HEK293 (cell line): ENCODE data around the gene LPCAT1.

Experiments used
- CTCF ChIA-PET: fragments of 350-600 bp; formaldehyde crosslinking; extraction: SDS; loops from one replicate; lab custom pipeline; 2021; ENCODE audit warnings: antibody characterized with exemption; lab: Yijun Ruan, JAX
- POLR2A ChIA-PET: fragments of 300-600 bp; formaldehyde crosslinking; extraction: SDS; loops from one replicate; lab custom pipeline; 2020; ENCODE audit warnings: antibody characterized with exemption, inconsistent platforms; lab: Yijun Ruan, JAX
- H3K27ac ChIP-seq: fragments of 200-500 bp; sonication (Bioruptor generic); 2 replicates; pipeline ENCODE4 v1.5.1; 2014; ENCODE audit warnings: low read depth, low read length, control low read depth, inconsistent platforms; ENCODE audit errors: extremely low read depth
- H3K36me3 ChIP-seq, 2 experiments: fragments of 200-500 bp in 1 of 2; sonication (Bioruptor generic) in 1 of 2; 1 replicate in 1 of 2; 2 replicates in 1 of 2; pipeline ENCODE4 v1.5.1; 2014 to 2017; ENCODE audit warnings: inconsistent platforms in 2 of 2, low read length in 2 of 2; ENCODE audit not compliant: control insufficient read depth in 2 of 2, insufficient read depth in 1 of 2
- H3K4me1 ChIP-seq: fragments of 200-500 bp; sonication (Bioruptor generic); 2 replicates; pipeline ENCODE4 v1.5.1; 2014; ENCODE audit warnings: mild to moderate bottlenecking, low read length, inconsistent platforms; ENCODE audit not compliant: control insufficient read depth, insufficient read depth
- H3K4me3 ChIP-seq: 2 replicates; pipeline ENCODE4 v1.5.1; 2011; ENCODE audit warnings: low read depth, mild to moderate bottlenecking, control low read depth, low read length, moderate library complexity
- H3K9me3 ChIP-seq: fragments of 200-500 bp; sonication (Bioruptor generic); 2 replicates; pipeline ENCODE4 v1.5.1; 2014; ENCODE audit warnings: low read depth, low read length, inconsistent platforms; ENCODE audit not compliant: control insufficient read depth, insufficient read depth
- FEZF1 ChIP-seq: fragments of 450-650 bp; formaldehyde crosslinking; IDR thresholded peaks from 2 replicates; pipeline ENCODE4 v1.5.1; 2016; ENCODE audit warnings: missing biosample characterization, missing genetic modification characterization
- PATZ1 ChIP-seq: fragments of 450-650 bp; formaldehyde crosslinking; IDR thresholded peaks from 2 replicates; pipeline ENCODE4 v1.5.1; 2016; ENCODE audit warnings: missing biosample characterization, missing genetic modification characterization
- PRDM2 ChIP-seq: fragments of 450-650 bp; formaldehyde crosslinking; IDR thresholded peaks from 2 replicates; pipeline ENCODE4 v1.5.1; 2016; ENCODE audit warnings: missing biosample characterization, missing genetic modification characterization, borderline replicate concordance
- PRDM4 ChIP-seq: fragments of 450-650 bp; formaldehyde crosslinking; IDR thresholded peaks from 2 replicates; pipeline ENCODE4 v1.5.1; 2017; ENCODE audit warnings: missing biosample characterization, missing genetic modification characterization
- REPIN1 ChIP-seq: fragments of 450-650 bp; formaldehyde crosslinking; IDR thresholded peaks from 2 replicates; pipeline ENCODE4 v1.5.1; 2017; ENCODE audit warnings: missing biosample characterization, missing genetic modification characterization, low read depth
- SP3 ChIP-seq: fragments of 450-650 bp; formaldehyde crosslinking; IDR thresholded peaks from 2 replicates; pipeline ENCODE4 v1.5.1; 2016; ENCODE audit warnings: missing biosample characterization, missing genetic modification characterization
- ZBTB21 ChIP-seq: fragments of 450-650 bp; formaldehyde crosslinking; IDR thresholded peaks from 2 replicates; pipeline ENCODE4 v1.5.1; 2017; ENCODE audit warnings: missing biosample characterization, missing genetic modification characterization
- ZFP41 ChIP-seq: fragments of 450-650 bp; formaldehyde crosslinking; IDR thresholded peaks from 2 replicates; pipeline ENCODE4 v1.5.1; 2016; ENCODE audit warnings: missing biosample characterization, missing genetic modification characterization, borderline replicate concordance
- ZNF239 ChIP-seq: fragments of 450-650 bp; formaldehyde crosslinking; IDR thresholded peaks from 2 replicates; pipeline ENCODE4 v1.5.1; 2016; ENCODE audit warnings: missing biosample characterization, missing genetic modification characterization
- ZNF24 ChIP-seq: fragments of 450-650 bp; formaldehyde crosslinking; IDR thresholded peaks from 2 replicates; pipeline ENCODE4 v1.5.1; 2016; ENCODE audit warnings: missing biosample characterization, missing genetic modification characterization
- ZNF423 ChIP-seq: fragments of 450-650 bp; formaldehyde crosslinking; IDR thresholded peaks from 2 replicates; pipeline ENCODE4 v1.5.1; 2016; ENCODE audit warnings: missing biosample characterization, missing genetic modification characterization
- ZNF596 ChIP-seq: fragments of 450-650 bp; IDR thresholded peaks from 2 replicates; pipeline ENCODE4 v1.5.0; 2018; ENCODE audit warnings: missing biosample characterization, mild to moderate bottlenecking, missing genetic modification characterization, moderate library complexity
- ZNF664 ChIP-seq: fragments of 450-650 bp; formaldehyde crosslinking; IDR thresholded peaks from 2 replicates; pipeline ENCODE4 v1.5.1; 2016; ENCODE audit warnings: missing biosample characterization, missing genetic modification characterization
- ZNF830 ChIP-seq: fragments of 450-650 bp; IDR thresholded peaks from 2 replicates; pipeline ENCODE4 v1.5.0; 2018; ENCODE audit warnings: missing biosample characterization, missing genetic modification characterization, low read depth, mild to moderate bottlenecking, moderate library complexity
- TF ChIP-seq, protein P1 (sequence below): IDR thresholded peaks from 2 replicates; pipeline ENCODE4 v1.6.1; 2011; ENCODE audit warnings: mild to moderate bottlenecking, low read depth, low read length, borderline replicate concordance

The LPCAT1 gene

DNA sequence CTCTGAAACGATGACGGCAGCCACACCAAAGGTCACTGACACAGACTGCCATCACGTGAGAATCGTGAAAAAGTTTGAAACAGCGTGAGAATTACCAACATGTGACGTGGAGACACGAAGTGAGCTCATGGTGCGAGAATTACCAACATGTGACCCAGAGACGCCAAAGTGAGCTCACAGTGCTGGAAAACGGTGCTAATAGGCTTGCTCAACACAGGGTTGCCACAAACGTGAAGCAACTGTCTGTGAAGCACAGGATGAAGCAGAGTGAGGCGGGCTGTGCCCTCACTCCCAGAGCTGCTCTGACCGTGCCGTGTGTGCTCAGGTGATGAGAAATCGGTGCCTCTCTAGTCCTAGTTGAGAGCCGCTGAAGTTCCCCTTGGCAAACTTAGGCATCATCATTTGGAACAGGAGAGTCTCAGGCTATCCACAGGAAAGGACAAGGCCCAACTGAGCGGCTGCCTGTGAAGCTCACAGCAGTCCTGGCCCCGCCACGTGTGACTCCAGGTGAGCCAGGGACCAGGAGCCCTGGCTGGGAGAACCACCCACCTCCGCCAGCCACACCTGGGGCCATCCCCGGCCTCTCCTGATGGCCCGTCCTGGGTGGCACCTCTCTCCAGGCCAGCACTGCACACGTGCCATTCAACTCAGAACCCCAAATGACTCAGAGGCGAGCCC lies 48.8 kb downstream of the LPCAT1 start (continued):
- TF ChIP-seq PRDM2, result no peak
- no peak for TF ChIP-seq ZNF664
- TF ChIP-seq ZNF24 (tag by site-specific recombination), result no peak
- TF ChIP-seq, all 188 proteins: peak for 0

GRCh38 chr5:1474183-1474839 lies 49.4 kb downstream of the LPCAT1 start:
- H3K36me3 ChIP-seq, result peaks cover 5 to 95% of the 10 kb centered on the region in 2 experiments; a peak in 2 of 3 replicates
- H3K9me3 ChIP-seq, result no peaks in the 10 kb centered on the region
- no peaks in the 10 kb centered on the region for H3K4me1 ChIP-seq
- H3K27ac ChIP-seq, result no peak overlapping the region
- ChIA-PET CTCF (interaction anchor here (1.0 to 2.0 kb wide), 3 partner anchors 94 to 171 kb away, joined by 3 to 12 read pairs (median 3); no protein-coding TSS in a partner anchor), POLR2A (no interaction called here)
- TF ChIP-seq ZNF239 (tag by site-specific recombination) (no peak), ZNF596 (tag by site-specific recombination) (no peak), ZNF423 (tag by site-specific recombination) (no peak), PATZ1 (no peak), PRDM4 (tag by site-specific recombination) (no peak), ZFP41 (no peak), ZBTB21 (tag by site-specific recombination) (no peak), FEZF1 (tag by site-specific recombination) (no peak), ZNF830 (no peak), SP3 (tag by site-specific recombination) (no peak), REPIN1 (tag by site-specific recombination) (no peak)
- TF ChIP-seq, protein P1, sequence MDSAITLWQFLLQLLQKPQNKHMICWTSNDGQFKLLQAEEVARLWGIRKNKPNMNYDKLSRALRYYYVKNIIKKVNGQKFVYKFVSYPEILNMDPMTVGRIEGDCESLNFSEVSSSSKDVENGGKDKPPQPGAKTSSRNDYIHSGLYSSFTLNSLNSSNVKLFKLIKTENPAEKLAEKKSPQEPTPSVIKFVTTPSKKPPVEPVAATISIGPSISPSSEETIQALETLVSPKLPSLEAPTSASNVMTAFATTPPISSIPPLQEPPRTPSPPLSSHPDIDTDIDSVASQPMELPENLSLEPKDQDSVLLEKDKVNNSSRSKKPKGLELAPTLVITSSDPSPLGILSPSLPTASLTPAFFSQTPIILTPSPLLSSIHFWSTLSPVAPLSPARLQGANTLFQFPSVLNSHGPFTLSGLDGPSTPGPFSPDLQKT, result no peak
- TF ChIP-seq, all 188 proteins: peak for 0
- no peak overlapping the region for H3K4me3 ChIP-seq
